Renal cortex interstitium (tissue), 11 donors: ENCODE measurements around the gene SMYD3. TPM values are rescaled to one million over a fixed set of nuclear protein-coding genes. Genes with fewer than 3 reads are reported as not detected.
"Not testable (repeated sequence)": the region's sequence is repeated elsewhere in the genome, so short reads cannot be mapped to it uniquely, and the experiment has no call there.

ENCODE experiments used
- DNase-seq, 11 donors: peaks; one replicate each; pipeline ENCODE4 v3.0.0-alpha.2; 2013; ENCODE audit warnings: low read depth in 9 of 11, low spot score in 4 of 11; ENCODE audit errors: extremely low read depth in 1 of 11
- polyA plus RNA-seq, 3 donors: library from polyadenylated mRNA; unstranded; fragments of 120-200 nt; gene quantifications; one replicate each; pipeline ENCODE4 v1.2.1, GENCODE V29; 2013; ENCODE audit not compliant: insufficient read length in 3 of 3

SMYD3 gene
- polyA plus RNA-seq, 3 donors = 25.0 to 28.7 (median 28.5) TPM

DNA sequence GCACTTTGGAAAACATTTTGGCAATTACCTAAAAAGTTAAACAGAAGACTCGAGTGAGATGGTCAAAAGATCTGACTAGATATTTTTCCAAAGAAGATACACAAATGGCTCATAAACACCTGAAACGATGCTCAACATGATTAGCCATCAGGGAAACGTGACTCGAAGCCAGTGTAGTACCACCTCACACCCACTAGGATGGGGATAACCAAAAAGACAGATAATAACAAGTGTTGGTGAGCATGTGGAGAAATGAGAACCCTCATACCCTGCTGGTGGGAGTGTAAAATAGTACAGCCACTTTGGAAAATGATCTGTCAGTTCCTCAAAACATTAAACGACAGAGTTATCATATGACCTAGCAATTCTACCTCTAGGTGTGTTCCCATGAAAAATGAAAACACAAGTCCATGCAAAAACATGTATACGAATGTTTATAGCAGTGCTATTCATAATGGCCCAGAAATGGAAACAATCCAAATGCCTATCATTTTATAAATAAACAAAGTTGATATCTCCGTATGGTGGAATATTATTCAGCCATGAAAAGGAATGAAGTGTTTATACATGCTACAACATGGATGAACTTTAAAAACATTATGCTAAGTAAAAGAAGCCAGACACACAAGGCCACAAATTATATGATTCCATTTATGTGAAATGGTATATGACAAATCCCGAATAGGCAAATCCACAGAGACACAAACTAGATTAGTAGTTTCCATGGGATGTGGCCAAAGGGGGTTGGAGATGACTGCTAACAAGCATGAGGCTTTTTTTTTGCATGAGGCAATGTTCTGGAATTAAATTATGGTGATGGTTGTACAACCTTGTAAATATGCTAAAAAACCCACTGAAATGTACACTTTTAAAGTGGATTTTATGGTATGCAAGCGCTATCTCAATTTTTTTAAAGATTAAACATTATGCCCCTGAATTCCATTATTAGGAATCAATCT, 727.0 kb downstream of the SMYD3 start:
- no peak for DNase-seq

DNA sequence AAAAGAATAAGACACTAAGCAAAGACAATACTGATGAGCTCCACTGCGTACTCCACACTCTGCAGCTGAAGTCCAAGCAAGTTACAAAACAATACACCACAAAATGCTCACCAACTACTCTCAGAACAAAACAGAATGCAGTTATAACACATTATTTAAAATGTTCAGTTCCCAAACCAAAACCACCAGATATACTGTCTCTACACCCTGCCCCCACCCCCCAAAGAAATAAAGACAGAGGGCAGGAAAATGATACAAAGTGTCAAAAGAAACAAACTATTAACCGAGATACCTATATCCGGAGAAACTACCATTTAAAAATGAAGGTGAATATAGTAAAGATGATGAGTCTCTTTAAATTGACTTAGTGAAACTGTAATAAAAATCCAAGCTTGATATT, 729.3 kb downstream of the SMYD3 start:
- DNase-seq = no peak

GRCh38 chr1:245776694-245777332, 730.3 kb downstream of the SMYD3 start:
- no peak for DNase-seq

- no peak for DNase-seq
Observed at GRCh38 chr1:245776139-245776538, 730.9 kb downstream of the SMYD3 start.

DNA sequence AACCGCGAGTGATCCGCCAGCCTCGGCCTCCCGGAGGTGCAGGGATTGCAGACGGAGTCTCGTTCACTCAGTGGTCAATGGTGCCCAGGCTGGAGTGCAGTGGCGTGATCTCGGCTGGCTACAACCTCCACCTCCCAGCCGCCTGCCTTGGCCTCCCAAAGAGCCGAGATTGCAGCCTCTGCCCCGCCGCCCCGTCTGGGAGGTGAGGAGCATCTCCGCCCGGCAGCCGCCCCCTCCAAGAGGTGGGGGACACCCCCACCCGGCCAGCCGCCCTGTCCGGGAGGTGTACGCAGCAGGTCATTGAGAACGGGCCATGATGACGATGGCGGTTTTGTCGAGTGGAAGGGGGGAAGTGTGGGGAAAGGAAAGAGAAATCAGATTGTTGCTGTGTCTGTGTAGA, 732.1 kb downstream of the SMYD3 start:
- not testable (repeated sequence) for DNase-seq

DNA sequence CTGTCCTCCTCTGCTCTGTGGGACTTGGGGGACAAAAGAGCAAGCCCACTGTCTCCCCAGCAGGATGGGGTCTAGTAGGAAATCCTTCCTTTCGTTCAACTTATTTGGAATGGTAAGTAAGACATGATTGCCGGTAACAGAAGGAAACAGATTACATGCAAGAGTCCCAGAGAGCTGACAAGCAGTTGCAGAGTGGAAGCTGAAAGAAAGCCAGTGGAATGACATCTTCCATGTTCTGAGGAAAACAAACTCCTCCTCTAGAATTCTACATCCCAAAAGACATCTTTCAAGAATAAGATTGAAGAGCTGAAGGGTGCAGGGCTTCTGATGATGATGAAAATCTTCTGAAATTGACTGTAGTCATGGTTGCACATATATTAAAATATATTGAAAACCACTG, 732.9 kb downstream of the SMYD3 start:
- no peak for DNase-seq

DNA sequence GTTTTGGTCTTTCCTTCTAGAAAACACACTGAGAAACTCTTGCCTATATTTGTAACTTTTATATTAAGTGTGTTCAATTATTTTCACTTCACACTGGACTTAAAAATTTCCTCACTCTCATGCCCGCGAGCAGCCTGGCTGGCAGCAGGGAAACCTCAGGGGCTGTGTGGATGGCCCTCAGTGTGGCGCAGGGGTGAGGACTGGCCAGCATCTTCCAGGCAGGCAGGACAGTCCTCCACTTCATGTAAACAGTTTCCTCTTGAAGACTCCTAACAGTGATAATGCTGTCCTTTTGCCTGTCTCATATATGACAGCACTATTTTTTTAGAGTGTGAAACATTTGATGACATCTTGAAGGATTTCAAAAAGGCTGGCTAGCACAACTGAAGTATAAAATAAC, 733.7 kb downstream of the SMYD3 start:
- DNase-seq = no peak

GRCh38 chr1:245772739-245773138, 734.3 kb downstream of the SMYD3 start:
- no peak for DNase-seq

DNA sequence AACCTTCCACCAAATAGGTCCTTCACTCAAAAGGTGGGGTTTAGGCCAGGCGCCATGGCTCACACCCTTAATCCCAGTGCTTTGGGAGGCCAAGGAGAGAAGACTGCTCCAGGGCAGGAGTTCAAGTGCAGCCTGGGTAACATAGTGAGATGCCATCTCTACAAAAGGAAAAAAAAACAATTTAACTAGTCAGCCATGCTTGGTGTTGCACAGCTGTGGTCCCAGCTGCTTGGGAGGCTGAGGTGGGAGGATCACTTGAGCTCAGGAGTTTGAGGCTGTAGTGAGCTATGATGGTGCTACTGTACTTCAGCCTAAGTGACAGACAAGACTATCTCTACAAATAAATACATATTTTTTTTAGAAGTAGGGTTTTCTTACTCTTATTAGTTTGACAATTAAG, 734.8 kb downstream of the SMYD3 start:
- DNase-seq = no peak

- no peak for DNase-seq
Observed at GRCh38 chr1:245771511-245772281, 735.4 kb downstream of the SMYD3 start.

DNA sequence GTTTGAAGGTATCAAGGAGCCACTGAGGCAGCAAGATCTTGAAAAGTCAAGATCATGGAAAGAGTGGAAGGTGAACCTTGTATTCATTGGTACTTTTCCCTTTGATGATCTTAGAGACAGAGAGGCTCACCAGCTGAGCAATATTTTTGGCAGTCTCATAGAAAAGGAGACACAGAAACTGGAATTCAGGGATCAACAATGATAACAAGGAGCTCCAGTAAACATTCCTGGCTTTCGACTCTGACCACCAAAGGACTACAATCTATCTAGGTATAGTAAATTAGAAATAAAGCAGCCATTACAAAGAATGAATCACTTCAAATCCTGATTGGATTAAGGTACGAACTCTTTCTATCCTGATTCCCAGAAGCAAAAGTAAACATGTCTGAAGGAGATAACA, 736.9 kb downstream of the SMYD3 start:
- DNase-seq = no peak

GRCh38 chr1:245768596-245768995, 738.5 kb downstream of the SMYD3 start:
- no peak for DNase-seq

GRCh38 chr1:245765230-245766000, 741.7 kb downstream of the SMYD3 start:
- no peak for DNase-seq

DNA sequence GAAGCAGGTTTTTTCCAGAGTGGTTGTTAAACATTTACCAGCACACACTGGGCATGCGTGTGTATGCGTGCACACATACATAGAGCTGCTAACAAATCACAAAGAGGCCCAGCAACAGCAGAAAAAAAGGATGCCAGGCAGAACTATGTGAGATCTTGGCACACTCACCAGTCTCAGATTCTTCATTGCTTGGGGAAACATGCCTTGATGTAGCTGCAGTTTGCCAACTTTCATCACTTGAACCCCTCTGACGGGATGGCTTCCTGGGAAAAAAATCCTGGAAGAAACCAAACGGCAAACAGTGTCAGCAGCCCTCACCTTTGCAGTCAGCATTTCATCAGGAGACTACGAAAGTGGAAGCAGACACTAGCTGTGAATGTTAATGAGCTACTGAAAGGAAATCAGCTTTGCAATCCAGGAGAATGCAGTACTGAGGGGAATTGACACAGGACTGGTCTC, 743.2 kb downstream of the SMYD3 start:
- no peak for DNase-seq

DNA sequence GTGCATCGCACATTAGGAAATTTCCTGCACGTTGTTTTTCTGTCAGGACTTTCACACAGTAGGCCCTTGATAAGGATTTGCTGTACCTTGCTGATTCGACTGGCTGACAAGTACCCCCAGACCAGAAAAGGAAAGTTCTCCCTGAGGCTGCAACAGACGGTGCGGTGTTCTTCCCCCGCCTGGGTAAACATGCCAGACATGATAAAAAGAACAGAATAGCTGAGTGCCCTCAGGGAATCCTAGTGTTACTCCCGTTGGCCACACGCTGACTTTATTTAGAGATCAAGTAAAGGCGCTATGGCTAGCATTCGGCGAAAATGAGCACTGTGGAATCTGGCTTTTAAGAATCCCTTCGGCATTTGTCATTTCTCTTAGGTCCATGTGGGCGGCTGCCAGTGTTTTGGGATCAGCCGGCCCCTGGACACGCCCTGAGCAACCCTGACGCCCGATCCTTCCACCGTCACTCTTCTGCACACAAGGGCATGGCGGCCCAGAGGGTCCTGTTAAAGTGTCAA, 744.6 kb downstream of the SMYD3 start:
- DNase-seq = no peak

- no peak for DNase-seq
Observed at GRCh38 chr1:245760301-245760700, 746.8 kb downstream of the SMYD3 start.

DNA sequence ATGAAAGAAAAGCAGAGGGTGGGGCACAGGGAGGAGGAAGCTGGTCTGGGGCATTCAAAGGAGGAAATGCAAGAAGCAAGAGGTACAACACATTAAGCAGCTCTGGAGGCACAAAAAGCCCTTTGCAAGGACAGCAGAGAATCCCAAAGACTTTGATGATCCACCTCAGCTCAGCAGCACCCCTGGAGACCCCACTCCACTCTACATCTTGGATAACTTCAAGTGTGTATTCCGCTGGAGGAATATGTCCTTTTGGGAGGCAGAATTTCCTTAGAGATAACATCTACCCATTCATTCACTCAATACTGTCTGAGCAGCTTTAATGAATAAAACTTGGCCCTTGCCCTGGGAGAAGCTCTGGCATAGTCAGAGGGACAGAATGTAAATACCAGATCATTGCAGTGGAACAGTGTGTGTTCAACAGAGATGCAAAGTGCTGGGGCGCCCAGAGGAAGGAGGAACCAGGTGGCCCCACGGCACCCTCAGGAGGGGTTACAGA, 752.6 kb downstream of the SMYD3 start:
- no peak for DNase-seq

DNA sequence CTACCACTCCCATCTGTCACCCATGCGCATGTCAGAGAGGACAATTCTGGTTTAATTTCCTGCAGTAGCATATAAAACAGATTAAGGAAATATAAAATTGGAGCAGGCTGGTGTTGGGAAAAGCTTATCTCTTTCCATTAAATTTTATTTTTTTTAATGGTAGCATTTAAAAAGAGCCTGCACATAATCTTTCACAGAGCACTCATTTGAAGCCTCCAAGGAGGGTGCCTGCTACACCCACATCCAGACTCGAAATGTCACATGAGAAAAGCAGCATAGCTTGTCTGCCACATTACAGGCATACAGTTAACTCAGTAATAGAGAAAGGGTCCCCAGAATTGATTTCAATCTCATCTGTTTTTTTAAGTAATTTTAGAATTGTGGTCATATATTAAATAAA, 753.3 kb downstream of the SMYD3 start:
- DNase-seq = no peak

DNA sequence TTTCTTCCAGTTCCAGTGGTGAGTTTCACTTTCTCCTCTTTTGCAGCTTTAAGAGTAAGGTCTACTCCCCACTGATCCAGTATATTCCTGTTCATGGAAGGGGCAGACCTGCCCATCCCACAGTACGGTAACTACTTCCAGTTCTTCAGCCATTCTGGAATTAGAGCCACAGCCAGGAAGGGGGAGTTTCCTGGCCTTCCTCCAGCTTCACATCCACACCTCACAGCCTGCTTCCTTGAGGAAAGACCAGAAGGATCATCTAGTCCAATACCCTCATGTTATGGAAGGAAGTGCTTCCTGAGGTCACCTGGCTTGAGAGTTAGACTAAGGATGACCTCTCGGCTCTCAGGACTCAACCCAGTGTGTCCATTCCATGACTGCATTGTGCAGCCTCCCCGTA, 754.5 kb downstream of the SMYD3 start:
- DNase-seq = no peak
